Esophagus squamous epithelium (tissue), 4 donors: ENCODE measurements around the gene UVRAG.

Experiments used
- CTCF ChIP-seq, 6 experiments: fragments of 450-650 bp in 4 of 6; fragments of 200-600 bp in 2 of 6; sonication (generic) in 2 of 6; IDR thresholded peaks; one replicate each; pipeline ENCODE4 v1.5.1; 2016 to 2019; ENCODE audit warnings: antibody characterized with exemption in 6 of 6, mild to moderate bottlenecking in 4 of 6, moderate library complexity in 4 of 6
- POLR2A ChIP-seq, 4 donors: fragments of 450-650 bp; IDR thresholded peaks; one replicate each; pipeline ENCODE4 v1.6.1; 2017; ENCODE audit warnings: antibody characterized with exemption in 4 of 4, mild to moderate bottlenecking in 4 of 4, moderate library complexity in 3 of 4

- peak; percentile 88 to 96 (median 94) for TF ChIP-seq CTCF (IDR thresholded peaks at IDR 0.05)
- no peak for TF ChIP-seq POLR2A (IDR thresholded peaks at IDR 0.05)
Measured at GRCh38 chr11:76152086-76152681, 337.2 kb downstream of the UVRAG start.
